GM12878 (cell line): ENCODE data around the gene NPAS3. TPM values are rescaled to one million over a fixed set of nuclear protein-coding genes. Genes with fewer than 3 reads are reported as not detected.

Experiments used
- ATAC-seq: fragments of 200-7000 bp; cut with Tn5 transposase; 3 replicates; pipeline ENCODE4 v1.9.1; 2020; ENCODE audit warnings: mild to moderate bottlenecking, moderate library complexity
- BruUV-seq: library from RNA; stranded (reverse); fragments of 400-500 nt; replicated peaks from 2 replicates; lab custom pipeline; 2021; lab: Mats Ljungman, UMichigan
- CTCF ChIA-PET: fragments of 300-600 bp; sonication (Branson Sonifier 250); formaldehyde crosslinking; extraction: SDS; loops from one replicate; lab custom pipeline; 2021; ENCODE audit warnings: inconsistent platforms; lab: Yijun Ruan, JAX
- POLR2A ChIA-PET: fragments of 350-600 bp; formaldehyde crosslinking; extraction: SDS; loops from one replicate; lab custom pipeline; 2021; ENCODE audit warnings: inconsistent platforms; lab: Charles Lee
- RAD21 ChIA-PET: fragments of 300-600 bp; sonication (Branson Sonifier 250); formaldehyde crosslinking; loops from one replicate; lab custom pipeline; 2023; ENCODE audit warnings: antibody characterized with exemption; ENCODE audit not compliant: unreplicated experiment; lab: Charles Lee
- SMC1A ChIA-PET: fragments of 300-600 bp; sonication (Branson Sonifier 250); formaldehyde crosslinking; loops from one replicate; lab custom pipeline; 2023; ENCODE audit not compliant: unreplicated experiment, uncharacterized antibody; lab: Charles Lee
- DNase-seq: peaks from one replicate; pipeline ENCODE4 v3.0.0-alpha.2; 2011; ENCODE audit warnings: low read depth, low spot score
- FAIRE-seq: peaks from 3 replicates; lab custom pipeline; 2011; peaks lifted over from hg19 to GRCh38; lab: Jason Lieb, UNC
- H2AFZ ChIP-seq: 2 replicates; pipeline ENCODE4 v1.6.0; 2011; ENCODE audit warnings: low read depth, low read length, control low read depth; ENCODE audit not compliant: control insufficient read depth
- H3K27ac ChIP-seq: 2 replicates; pipeline ENCODE4 v1.5.1; 2011; ENCODE audit warnings: control low read depth; ENCODE audit not compliant: control insufficient read depth, insufficient read depth
- H3K27me3 ChIP-seq, 2 experiments: replicated peaks in 1 of 2; 2 replicates each; pipeline versions ENCODE4 v1.6.0 to v1.6.1; 2011; ENCODE audit warnings: low read length in 1 of 2; ENCODE audit not compliant: control insufficient read depth in 2 of 2, insufficient read depth in 2 of 2
- H3K36me3 ChIP-seq, 2 experiments: 2 replicates each; pipeline ENCODE4 v1.5.1; 2011; ENCODE audit warnings: low read length in 1 of 2; ENCODE audit not compliant: control insufficient read depth in 2 of 2, insufficient read depth in 2 of 2
- H3K4me1 ChIP-seq: 2 replicates; pipeline ENCODE4 v1.6.1; 2011; ENCODE audit warnings: mild to moderate bottlenecking, low read length, moderate library complexity, mixed read lengths; ENCODE audit not compliant: control insufficient read depth, insufficient read depth
- H3K4me2 ChIP-seq: 2 replicates; pipeline ENCODE4 v1.6.0; 2011; ENCODE audit warnings: control low read depth; ENCODE audit not compliant: control insufficient read depth, insufficient read depth
- H3K4me3 ChIP-seq: fragments of 200-600 bp; sonication (generic); 2 replicates; pipeline ENCODE4 v1.5.1; 2016
- H3K79me2 ChIP-seq: 2 replicates; pipeline ENCODE4 v1.6.0; 2011; ENCODE audit warnings: low read length; ENCODE audit not compliant: control insufficient read depth, insufficient read depth
- H3K9ac ChIP-seq: 2 replicates; pipeline ENCODE4 v1.8.0; 2011; ENCODE audit warnings: low read length, control low read depth, mixed read lengths; ENCODE audit not compliant: control insufficient read depth, insufficient read depth
- H3K9me3 ChIP-seq: replicated peaks from 3 replicates; pipeline ENCODE4 v1.5.1; 2011; ENCODE audit warnings: mild to moderate bottlenecking, low read length; ENCODE audit not compliant: control insufficient read depth, insufficient read depth
- H4K20me1 ChIP-seq: 2 replicates; pipeline ENCODE4 v1.6.0; 2011; ENCODE audit not compliant: control insufficient read depth, insufficient read depth
- CREB1 ChIP-seq: IDR thresholded peaks from 2 replicates; pipeline ENCODE4 v1.6.1; 2012; ENCODE audit warnings: low read depth, mild to moderate bottlenecking, inconsistent platforms
- EGR1 ChIP-seq, 2 experiments: IDR thresholded peaks; 1 replicate in 1 of 2; 2 replicates in 1 of 2; pipeline ENCODE4 v1.6.1; 2011 to 2012; ENCODE audit warnings: low read depth in 2 of 2, low read length in 2 of 2, borderline replicate concordance in 1 of 2, mild to moderate bottlenecking in 1 of 2, moderate library complexity in 1 of 2
- NR2F1 ChIP-seq: fragments of 450-650 bp; conservative IDR thresholded peaks from 2 replicates; pipeline ENCODE4 v1.6.1; 2017; ENCODE audit warnings: mild to moderate bottlenecking
- PKNOX1 ChIP-seq: fragments of 450-650 bp; IDR thresholded peaks from 2 replicates; pipeline ENCODE4 v1.6.1; 2016; ENCODE audit warnings: mild to moderate bottlenecking
- SMC3 ChIP-seq: IDR thresholded peaks from 2 replicates; pipeline ENCODE4 v1.6.1; 2011; ENCODE audit warnings: low read length, improper control_type of control experiment, borderline replicate concordance
- TBL1XR1 ChIP-seq: IDR thresholded peaks from 2 replicates; pipeline ENCODE4 v1.6.1; 2012; ENCODE audit warnings: low read depth, low read length, improper control_type of control experiment
- ZNF274 ChIP-seq: IDR thresholded peaks from one replicate; pipeline ENCODE4 v1.8.0; 2011; ENCODE audit not compliant: insufficient read length, insufficient read depth
- ZSCAN29 ChIP-seq: fragments of 450-650 bp; IDR thresholded peaks from 2 replicates; pipeline ENCODE4 v1.6.1; 2017; ENCODE audit warnings: mild to moderate bottlenecking, moderate library complexity
- WGBS: methylation state at CpG from one replicate; pipeline ENCODE4 v1.1.6; 2016; ENCODE audit warnings: low lambda C conversion rate; ENCODE audit not compliant: insufficient replicate concordance, insufficient coverage; ENCODE audit errors: missing lambda C conversion rate; 5-methylcytosine and 5-hydroxymethylcytosine counted together
- in situ Hi-C: fragments of 300-500 bp; cut with MboI; formaldehyde crosslinking; loops from 9 replicates; pipeline ENCODE4 v1.14.3; 2018; ENCODE audit warnings: mixed read lengths
- intact Hi-C: fragments of 100-400 bp; cut with micrococcal nuclease; formaldehyde crosslinking; loops from one replicate; pipeline ENCODE4 v1.14.2; 2022; ENCODE audit not compliant: unreplicated experiment
- polyA plus RNA-seq, 11 experiments: library from polyadenylated mRNA; depleted of rRNA in 4 of 11; unstranded in 6 of 11; stranded (reverse) in 5 of 11; fragments of >200 nt; fragmentation: Nextera tagmentation in 4 of 11; fragmentation: Illumina TruSeq in 1 of 11; extraction: Ambion mirVana in 4 of 11; extraction: Trizol in 1 of 11; gene quantifications; 1 replicate in 1 of 11; 2 replicates in 10 of 11; pipeline versions ENCODE4 v1.2.1 to v1.2.3, GENCODE V29; 2011 to 2016; ENCODE audit warnings: inconsistent platforms in 2 of 11, missing spikeins in 2 of 11, low read depth in 1 of 11
- total RNA-seq, 4 experiments: library from RNA; depleted of rRNA in 3 of 4; stranded (reverse); fragments of >200 nt in 3 of 4; fragmentation: Illumina TruSeq in 1 of 4; extraction: Trizol in 1 of 4; gene quantifications; 2 replicates each; pipeline versions ENCODE4 v1.2.1 to v1.2.3, GENCODE V29; 2013 to 2021

The NPAS3 gene
- total and polyA plus RNA-seq, 10 of the 15 experiments (the other 5 are each of a cell fraction or from before 2014, with no cell fraction given), result under 0.01 to 2.7 (median 0.03) TPM; not detected in 6

GRCh38 chr14:33467971-33468370, 529.3 kb downstream of the NPAS3 start:
- no peak overlapping the region for H3K4me3 ChIP-seq
- RAD21 ChIA-PET, result no interaction called here
- CTCF ChIA-PET, result interaction anchor here (0.6 to 0.8 kb wide), 4 partner anchors 8 to 782 kb away, joined by 3 to 4 read pairs (median 3); no protein-coding TSS in a partner anchor
- no peak overlapping the region for H3K4me2 ChIP-seq
- 19% methylated on average over 4 of the region's 4 CpGs for WGBS
- no peak for TF ChIP-seq SMC3
- no peak for TF ChIP-seq ZSCAN29
- TF ChIP-seq EGR1 (IDR thresholded peaks at IDR 0.05; ENCODE audit: borderline replicate concordance in 1 of 2, low read depth in 2 of 2, low read length in 2 of 2), result no peak
- TF ChIP-seq ZNF274, result no peak
- TF ChIP-seq TBL1XR1, result no peak
- no peak for TF ChIP-seq NR2F1
- TF ChIP-seq PKNOX1, result no peak
- TF ChIP-seq CREB1, result no peak
- H3K36me3 ChIP-seq, result no peaks in the 10 kb centered on the region
- SMC1A ChIA-PET, result interaction anchor here (1.3 to 1.5 kb wide), 2 partner anchors 11 to 36 kb away, joined by 3 to 9 read pairs; no protein-coding TSS in a partner anchor
- H3K27me3 ChIP-seq, result no peaks in the 10 kb centered on the region
- no peaks in the 10 kb centered on the region for H3K9me3 ChIP-seq
- no peaks in the 10 kb centered on the region for H3K4me1 ChIP-seq
- BruUV-seq, result no TSS peak
- no peak for ATAC-seq
- H2AFZ ChIP-seq, result no peak overlapping the region
- no peak for FAIRE-seq
- no peak overlapping the region for H3K27ac ChIP-seq
- POLR2A ChIA-PET, result no interaction called here
- in situ Hi-C loops, result no loop called here
- no peaks in the 10 kb centered on the region for H3K79me2 ChIP-seq
- intact Hi-C loops, result no loop called here
- no peak overlapping the region for H3K9ac ChIP-seq
- H4K20me1 ChIP-seq, result no peaks in the 10 kb centered on the region
- no peak for DNase-seq
